Neural cell (in vitro differentiated cells): ENCODE data around the gene LEPR. TPM values are rescaled to one million over a fixed set of nuclear protein-coding genes. Genes with fewer than 3 reads are reported as not detected.

Experiments used
- H2AFZ ChIP-seq: fragments of 200-600, 300-800 bp; sonication (generic), shearing (Covaris generic); 2 replicates; pipeline ENCODE4 v1.6.0; 2014; ENCODE audit warnings: low read depth, mild to moderate bottlenecking, antibody characterized with exemption, low read length, moderate library complexity
- H3F3A ChIP-seq: fragments of 200-600 bp; shearing (Covaris generic); 2 replicates; pipeline ENCODE4 v1.6.1; 2016; ENCODE audit warnings: mild to moderate bottlenecking, moderate library complexity, mixed read lengths, antibody characterized with exemption, low read length; ENCODE audit not compliant: insufficient read depth, poor library complexity, severe bottlenecking
- H3K27ac ChIP-seq: fragments of 200-600, 300-800 bp; sonication (generic), shearing (Covaris generic); 2 replicates; pipeline ENCODE4 v1.5.1; 2014; ENCODE audit warnings: mild to moderate bottlenecking, low read length, moderate library complexity
- H3K27me3 ChIP-seq: fragments of 300-800, 200-600 bp; sonication (generic), shearing (Covaris generic); 2 replicates; pipeline ENCODE4 v1.6.0; 2014; ENCODE audit warnings: mild to moderate bottlenecking, low read depth, low read length, moderate library complexity; ENCODE audit not compliant: insufficient read depth
- H3K36me3 ChIP-seq: fragments of 300-800, 200-600 bp; sonication (generic), shearing (Covaris generic); 2 replicates; pipeline ENCODE4 v1.5.1; 2014; ENCODE audit warnings: mild to moderate bottlenecking, antibody characterized with exemption, low read length, moderate library complexity; ENCODE audit not compliant: insufficient read depth
- H3K4me2 ChIP-seq: fragments of 300-800, 200-600 bp; sonication (generic), shearing (Covaris generic); 2 replicates; pipeline ENCODE4 v1.6.0; 2014; ENCODE audit warnings: mild to moderate bottlenecking, low read length
- H3K4me3 ChIP-seq: fragments of 300-800, 200-600 bp; sonication (generic), shearing (Covaris generic); 2 replicates; pipeline ENCODE4 v1.5.1; 2014; ENCODE audit warnings: mild to moderate bottlenecking, low read length, moderate library complexity
- H3K79me2 ChIP-seq: fragments of 200-600 bp; shearing (Covaris generic); replicated peaks from 2 replicates; pipeline ENCODE4 v1.6.0; 2014; ENCODE audit warnings: mild to moderate bottlenecking, low read length, moderate library complexity; ENCODE audit not compliant: insufficient read depth
- H3K9ac ChIP-seq: fragments of 300-800, 200-600 bp; sonication (generic), shearing (Covaris generic); 2 replicates; pipeline ENCODE4 v1.6.1; 2016; ENCODE audit warnings: mild to moderate bottlenecking, low read length, mixed read lengths
- H3K9me2 ChIP-seq: fragments of 200-600 bp; shearing (Covaris generic); 2 replicates; pipeline ENCODE4 v1.6.1; 2016; ENCODE audit warnings: mild to moderate bottlenecking, low read length, mixed read lengths; ENCODE audit not compliant: insufficient read depth
- H3K9me3 ChIP-seq: fragments of 200-600, 300-800 bp; sonication (generic), shearing (Covaris generic); 2 replicates; pipeline ENCODE4 v1.6.1; 2016; ENCODE audit warnings: mild to moderate bottlenecking, mixed run types, low read length, moderate library complexity, mixed read lengths
- H4K20me1 ChIP-seq: fragments of 200-600 bp; shearing (Covaris generic); 2 replicates; pipeline ENCODE4 v1.6.1; 2016; ENCODE audit warnings: mild to moderate bottlenecking, mixed run types; ENCODE audit not compliant: insufficient read depth
- CTCF ChIP-seq: fragments of 450-650 bp; IDR thresholded peaks from 2 replicates; pipeline ENCODE4 v1.5.1; 2014; ENCODE audit warnings: antibody characterized with exemption, mild to moderate bottlenecking, moderate library complexity; ENCODE audit not compliant: poor library complexity, severe bottlenecking
- EP300 ChIP-seq: fragments of 450-650 bp; conservative IDR thresholded peaks from 2 replicates; pipeline ENCODE4 v1.6.1; 2014; ENCODE audit warnings: antibody characterized with exemption, mild to moderate bottlenecking, moderate library complexity; ENCODE audit not compliant: poor library complexity, severe bottlenecking
- EZH2 ChIP-seq: fragments of 200-600, 300-800 bp; shearing (Covaris generic), sonication (generic); IDR thresholded peaks from 2 replicates; pipeline ENCODE4 v1.6.1; 2014; ENCODE audit warnings: antibody characterized with exemption, low read length, borderline replicate concordance, mild to moderate bottlenecking; ENCODE audit not compliant: insufficient read depth, poor library complexity, severe bottlenecking
- MXI1 ChIP-seq: fragments of 450-650 bp; conservative IDR thresholded peaks from 2 replicates; pipeline ENCODE4 v1.6.1; 2014; ENCODE audit warnings: antibody characterized with exemption, mild to moderate bottlenecking; ENCODE audit not compliant: poor library complexity, severe bottlenecking
- POLR2AphosphoS5 ChIP-seq: IDR thresholded peaks from 2 replicates; pipeline ENCODE4 v1.6.1; 2012
- RAD21 ChIP-seq: fragments of 450-650 bp; conservative IDR thresholded peaks from 2 replicates; pipeline ENCODE4 v1.6.1; 2014; ENCODE audit warnings: antibody characterized with exemption, mild to moderate bottlenecking, moderate library complexity
- SMC3 ChIP-seq: fragments of 450-650 bp; conservative IDR thresholded peaks from 2 replicates; pipeline ENCODE4 v1.6.1; 2014; ENCODE audit warnings: antibody characterized with exemption, mild to moderate bottlenecking, moderate library complexity; ENCODE audit not compliant: poor library complexity
- TAF1 ChIP-seq: IDR thresholded peaks from 2 replicates; pipeline ENCODE4 v1.6.1; 2012; ENCODE audit warnings: low read depth
- polyA plus RNA-seq: library from polyadenylated mRNA; depleted of rRNA; stranded (reverse); fragments of >200 nt; gene quantifications from 2 replicates; pipeline ENCODE4 v1.2.3, GENCODE V29; 2014
- TF ChIP-seq, protein P1 (sequence below): IDR thresholded peaks from 2 replicates; pipeline ENCODE4 v1.6.1; 2012; ENCODE audit warnings: borderline replicate concordance

LEPR gene
- polyA plus RNA-seq, 1 donor from 2014 or later, result 4.0 TPM

GRCh38 chr1:65457868-65458267, 37.4 kb downstream of the LEPR start:
- Histone ChIP-seq H3K27ac (no peak overlapping the region), H3K79me2 (no peaks in the 10 kb centered on the region), H3K9ac (no peak overlapping the region), H3K36me3 (no peaks in the 10 kb centered on the region), H3F3A (no peaks in the 10 kb centered on the region), H3K9me2 (no peaks in the 10 kb centered on the region), H3K4me2 (no peak overlapping the region), H3K4me3 (no peak overlapping the region), H3K9me3 (no peaks in the 10 kb centered on the region), H4K20me1 (no peaks in the 10 kb centered on the region), H3K27me3 (no peaks in the 10 kb centered on the region), H2AFZ (no peak overlapping the region)
- TF ChIP-seq EP300, result no peak
- no peak for TF ChIP-seq RAD21
- TF ChIP-seq, protein P1, sequence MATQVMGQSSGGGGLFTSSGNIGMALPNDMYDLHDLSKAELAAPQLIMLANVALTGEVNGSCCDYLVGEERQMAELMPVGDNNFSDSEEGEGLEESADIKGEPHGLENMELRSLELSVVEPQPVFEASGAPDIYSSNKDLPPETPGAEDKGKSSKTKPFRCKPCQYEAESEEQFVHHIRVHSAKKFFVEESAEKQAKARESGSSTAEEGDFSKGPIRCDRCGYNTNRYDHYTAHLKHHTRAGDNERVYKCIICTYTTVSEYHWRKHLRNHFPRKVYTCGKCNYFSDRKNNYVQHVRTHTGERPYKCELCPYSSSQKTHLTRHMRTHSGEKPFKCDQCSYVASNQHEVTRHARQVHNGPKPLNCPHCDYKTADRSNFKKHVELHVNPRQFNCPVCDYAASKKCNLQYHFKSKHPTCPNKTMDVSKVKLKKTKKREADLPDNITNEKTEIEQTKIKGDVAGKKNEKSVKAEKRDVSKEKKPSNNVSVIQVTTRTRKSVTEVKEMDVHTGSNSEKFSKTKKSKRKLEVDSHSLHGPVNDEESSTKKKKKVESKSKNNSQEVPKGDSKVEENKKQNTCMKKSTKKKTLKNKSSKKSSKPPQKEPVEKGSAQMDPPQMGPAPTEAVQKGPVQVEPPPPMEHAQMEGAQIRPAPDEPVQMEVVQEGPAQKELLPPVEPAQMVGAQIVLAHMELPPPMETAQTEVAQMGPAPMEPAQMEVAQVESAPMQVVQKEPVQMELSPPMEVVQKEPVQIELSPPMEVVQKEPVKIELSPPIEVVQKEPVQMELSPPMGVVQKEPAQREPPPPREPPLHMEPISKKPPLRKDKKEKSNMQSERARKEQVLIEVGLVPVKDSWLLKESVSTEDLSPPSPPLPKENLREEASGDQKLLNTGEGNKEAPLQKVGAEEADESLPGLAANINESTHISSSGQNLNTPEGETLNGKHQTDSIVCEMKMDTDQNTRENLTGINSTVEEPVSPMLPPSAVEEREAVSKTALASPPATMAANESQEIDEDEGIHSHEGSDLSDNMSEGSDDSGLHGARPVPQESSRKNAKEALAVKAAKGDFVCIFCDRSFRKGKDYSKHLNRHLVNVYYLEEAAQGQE, result no peak
- TF ChIP-seq TAF1, result no peak
- TF ChIP-seq MXI1, result no peak

DNA sequence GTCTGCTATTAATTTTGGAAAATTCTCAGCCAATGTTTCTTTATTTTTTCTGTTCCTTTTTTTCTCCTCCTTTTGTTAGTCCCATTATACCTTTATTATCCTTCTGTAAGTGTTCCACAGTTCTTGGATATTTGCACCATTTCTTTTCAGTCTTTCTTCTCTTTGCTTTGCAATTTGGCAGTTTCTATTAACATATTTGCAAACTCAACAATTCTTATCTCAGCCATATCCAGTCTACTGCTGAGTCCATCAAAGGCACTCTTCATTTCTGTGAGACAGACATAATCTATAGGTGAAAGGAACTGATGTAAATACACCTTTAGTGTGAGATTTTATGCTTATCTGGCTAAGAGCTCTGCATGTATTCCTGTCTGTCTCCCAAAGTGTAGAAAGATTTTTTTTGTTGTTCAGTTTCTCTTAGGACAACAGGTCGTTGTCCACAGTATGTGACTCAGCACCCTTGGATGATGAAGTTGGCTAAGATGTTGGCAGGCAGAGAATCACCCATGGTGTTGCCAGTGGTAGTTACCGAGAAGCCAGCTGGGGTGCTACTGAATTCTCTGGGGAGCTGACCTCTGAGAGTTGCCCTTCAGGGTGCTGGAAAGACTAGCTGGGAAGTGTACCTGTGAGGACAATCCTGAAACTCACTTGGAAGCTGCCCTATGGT, 38.4 kb downstream of the LEPR start:
- Histone ChIP-seq H3K9me2 (no peaks in the 10 kb centered on the region), H3K27me3 (no peaks in the 10 kb centered on the region), H3F3A (no peaks in the 10 kb centered on the region), H3K4me2 (no peak overlapping the region), H3K9me3 (no peaks in the 10 kb centered on the region), H3K79me2 (no peaks in the 10 kb centered on the region), H3K27ac (no peak overlapping the region), H3K4me3 (no peak overlapping the region), H4K20me1 (no peaks in the 10 kb centered on the region), H3K9ac (no peak overlapping the region), H2AFZ (no peak overlapping the region), H3K36me3 (no peaks in the 10 kb centered on the region)
- no peak for TF ChIP-seq CTCF
- no peak for TF ChIP-seq SMC3
- TF ChIP-seq EP300, result no peak
- TF ChIP-seq POLR2AphosphoS5, result no peak
- no peak for TF ChIP-seq MXI1
- no peak for TF ChIP-seq EZH2
- no peak for TF ChIP-seq RAD21
- no peak for TF ChIP-seq TAF1
